HG02970 (cell line): Measurements from ENCODE around the gene TNS4.

Experiments
- ATAC-seq: cut with Tn5 transposase; IDR thresholded peaks from one replicate; pipeline ENCODE4 v1.9.1; 2021; ENCODE audit warnings: mild to moderate bottlenecking, moderate library complexity, moderate number of reproducible peaks; ENCODE audit not compliant: unreplicated experiment, low FRiP score

Gene TNS4

DNA sequence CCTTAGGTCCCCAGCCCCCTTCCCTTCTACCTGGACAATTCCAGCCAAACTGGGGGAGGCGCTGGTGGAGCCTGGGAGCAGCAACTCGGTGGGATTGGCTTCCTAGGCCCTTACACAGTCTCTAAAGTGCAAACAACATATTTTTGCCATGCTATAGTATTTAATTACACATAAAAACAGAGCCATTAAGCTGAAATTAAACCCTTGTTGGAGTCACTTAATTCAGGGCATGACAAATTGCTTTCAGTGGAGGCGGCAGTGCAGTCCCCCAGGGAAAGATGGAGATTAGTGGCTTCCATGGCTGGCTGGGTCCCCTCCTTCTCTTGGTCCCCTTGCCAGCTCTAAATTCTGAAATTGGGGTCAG lies 40.8 kb downstream of the TNS4 start:
- ATAC-seq: no peak

DNA sequence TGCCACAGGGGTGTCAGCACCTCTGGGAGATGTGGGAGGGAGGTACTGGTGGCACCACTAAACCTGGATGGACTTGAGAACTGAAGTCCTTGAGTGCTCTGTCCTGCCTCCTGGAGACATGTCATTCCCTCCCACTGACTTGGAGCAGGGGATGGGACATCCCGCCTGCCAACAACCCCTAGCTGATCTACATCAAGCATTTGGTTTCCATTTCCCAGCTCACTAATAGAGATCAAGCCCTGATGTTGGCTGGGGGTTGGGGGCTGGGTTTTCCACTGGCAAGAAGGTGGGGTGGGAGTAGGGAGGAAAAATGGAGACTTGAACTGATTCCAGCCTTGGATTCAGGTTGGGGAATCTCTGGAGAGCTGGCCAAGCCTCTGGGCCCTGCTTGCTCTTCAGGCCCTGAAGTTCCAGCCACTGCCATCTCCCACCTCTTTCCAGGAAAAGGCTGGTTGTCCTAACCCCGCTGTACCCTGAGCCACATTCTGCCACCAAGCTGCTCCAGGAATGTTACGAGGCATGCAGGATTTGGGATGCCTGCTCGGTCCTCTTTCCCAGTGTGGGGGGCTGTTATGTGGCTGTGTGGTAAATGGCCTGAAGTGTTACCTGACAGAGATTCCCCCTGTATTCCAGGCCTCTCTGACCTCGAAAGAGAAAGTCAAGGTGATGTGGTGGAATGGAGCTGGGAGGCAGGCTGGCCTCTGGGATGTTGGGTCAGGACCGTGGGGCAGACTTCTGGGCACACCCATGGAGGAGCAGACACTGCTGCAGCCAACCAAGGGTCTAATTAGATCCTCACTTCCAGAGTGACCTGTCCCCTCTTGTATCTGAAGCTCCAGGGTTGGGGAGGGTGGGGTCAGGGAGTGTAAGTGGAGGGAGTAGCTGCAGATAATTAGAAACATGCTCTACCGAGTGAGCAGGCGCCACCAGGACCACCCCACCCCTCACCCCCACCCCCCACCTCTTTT lies 41.5 kb downstream of the TNS4 start:
- no peak for ATAC-seq

GRCh38 chr17:40458851-40459482 lies 42.5 kb downstream of the TNS4 start:
- no peak for ATAC-seq

DNA sequence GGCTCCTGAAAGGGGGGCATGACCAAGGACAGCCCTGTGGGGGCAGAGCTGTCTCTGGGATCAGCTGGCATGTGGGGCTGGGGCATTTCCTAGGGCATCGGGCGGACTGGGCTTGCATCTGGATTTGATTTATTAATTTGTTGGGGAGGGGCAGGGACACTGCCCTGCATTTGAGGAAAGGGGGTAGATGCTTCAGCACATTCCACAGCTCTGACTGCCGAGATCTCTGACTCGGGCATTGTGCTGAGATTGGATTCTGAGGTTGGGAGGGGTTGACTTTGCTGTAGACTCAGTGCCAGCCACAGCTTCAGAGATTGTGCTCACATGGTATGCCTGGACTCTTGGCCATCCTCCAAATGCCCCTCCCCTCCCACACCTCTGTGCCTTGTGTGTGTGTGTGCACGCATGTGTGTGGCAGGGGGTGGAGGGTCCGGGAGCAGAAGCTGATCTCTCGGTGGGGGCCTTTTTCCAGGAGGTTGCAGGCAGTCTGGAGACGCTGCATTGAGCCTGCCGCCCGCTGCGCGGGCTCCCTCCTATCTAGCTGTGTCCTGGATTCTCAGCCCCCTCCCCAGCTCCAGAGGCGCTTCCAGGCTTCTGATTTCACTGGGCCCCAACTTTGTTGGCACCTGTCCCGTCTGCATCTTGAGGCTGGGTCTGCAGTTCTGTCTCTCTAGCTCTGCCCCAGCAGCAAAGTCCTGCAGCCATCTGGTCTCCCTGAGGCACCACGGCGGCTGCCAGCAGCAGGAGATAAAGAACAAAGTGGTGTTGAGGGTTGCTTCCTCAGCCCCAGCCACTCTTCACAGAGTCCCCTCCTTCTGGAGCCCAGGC lies 43.2 kb downstream of the TNS4 start:
- no peak for ATAC-seq

GRCh38 chr17:40457369-40457768 lies 44.1 kb downstream of the TNS4 start:
- no peak for ATAC-seq

GRCh38 chr17:40456396-40456951 lies 44.9 kb downstream of the TNS4 start:
- no peak for ATAC-seq

GRCh38 chr17:40454613-40454995 lies 46.8 kb downstream of the TNS4 start:
- ATAC-seq: no peak

DNA sequence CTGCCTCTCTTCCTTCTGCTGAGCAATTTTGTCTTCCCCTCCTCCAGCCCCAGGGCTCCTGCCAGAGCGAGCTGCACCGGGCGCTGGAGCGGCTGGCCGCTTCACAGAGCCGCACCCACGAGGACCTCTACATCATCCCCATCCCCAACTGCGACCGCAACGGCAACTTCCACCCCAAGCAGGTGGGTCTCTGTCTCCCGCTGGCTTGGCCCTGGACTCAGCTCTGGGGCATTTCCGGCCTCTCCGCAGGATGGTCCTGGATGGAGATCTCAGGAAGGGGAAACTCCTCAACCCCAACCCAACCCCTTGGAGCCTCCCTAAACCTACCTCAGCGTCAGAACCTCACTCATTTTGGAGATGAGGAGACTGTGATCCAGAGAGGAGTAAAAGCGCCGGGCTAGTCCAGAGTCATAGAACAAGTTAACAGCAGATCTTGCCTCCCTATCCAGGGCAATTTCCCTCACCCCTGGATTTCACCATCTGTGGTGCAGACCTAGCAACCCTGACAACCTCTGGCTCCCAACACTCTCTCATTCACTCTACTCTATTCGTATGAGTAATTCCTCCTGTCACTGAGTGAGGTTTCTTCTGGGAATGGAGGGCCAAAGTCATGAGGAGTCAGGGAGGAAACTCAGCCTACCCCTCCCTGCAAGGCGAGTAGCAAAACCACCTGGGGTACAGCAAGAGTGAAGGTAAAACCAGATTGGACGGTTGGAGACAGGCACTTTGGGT lies 47.4 kb downstream of the TNS4 start:
- ATAC-seq: no peak

GRCh38 chr17:40452921-40453378 lies 48.5 kb downstream of the TNS4 start:
- no peak for ATAC-seq

DNA sequence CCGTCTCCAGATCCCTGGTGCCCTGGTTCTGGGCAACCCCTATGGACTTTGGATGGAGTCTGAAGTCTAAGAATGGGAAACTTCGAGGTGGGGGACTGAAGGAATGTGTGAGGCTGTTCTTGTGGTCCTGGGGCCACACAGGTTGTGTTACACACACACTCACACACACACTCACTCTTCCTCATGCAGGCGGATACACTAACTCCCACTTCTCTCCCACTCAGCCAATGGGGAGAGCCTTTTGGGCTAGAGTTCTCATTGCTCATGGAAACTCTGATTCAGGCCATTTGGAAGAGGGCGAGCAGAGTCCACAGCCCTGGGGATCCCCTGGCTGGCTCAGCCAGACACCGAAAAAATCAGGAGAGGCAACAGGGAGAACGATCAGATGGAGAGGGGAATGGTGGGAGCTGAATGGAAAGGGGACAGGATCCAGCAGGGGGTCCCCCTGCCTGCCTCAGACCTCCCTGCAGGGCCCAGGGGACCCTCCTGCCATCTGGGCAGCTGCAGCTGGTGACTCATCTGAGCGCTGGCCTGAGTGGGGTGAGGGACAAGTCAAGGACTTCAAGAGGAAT lies 49.1 kb downstream of the TNS4 start:
- no peak for ATAC-seq

GRCh38 chr17:40451420-40451819 lies 50.0 kb downstream of the TNS4 start:
- ATAC-seq: no peak

GRCh38 chr17:40450175-40450574 lies 51.2 kb downstream of the TNS4 start:
- ATAC-seq: no peak

GRCh38 chr17:40448639-40449261 lies 52.7 kb downstream of the TNS4 start:
- no peak for ATAC-seq

DNA sequence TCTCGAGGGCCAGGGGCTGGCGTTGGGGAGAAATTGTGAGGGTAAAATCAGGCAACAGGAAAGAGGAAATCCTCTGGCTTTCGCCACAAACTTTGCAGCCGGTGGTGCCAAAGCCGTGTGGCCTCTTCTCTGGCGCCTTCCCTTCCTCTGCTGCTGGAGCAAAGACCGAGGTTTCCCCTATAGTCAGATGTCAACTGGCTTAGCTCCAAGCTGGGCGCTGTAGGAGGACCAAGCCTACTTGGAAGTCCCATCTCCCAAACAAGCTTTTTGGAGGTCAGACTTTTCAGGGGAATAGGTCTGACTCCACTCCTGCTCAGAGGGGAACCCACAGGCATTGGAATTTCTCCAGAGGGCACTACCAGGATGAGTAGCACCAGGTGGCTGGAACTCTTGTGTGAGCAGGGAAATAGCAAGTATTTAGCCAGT lies 53.2 kb downstream of the TNS4 start:
- no peak for ATAC-seq

DNA sequence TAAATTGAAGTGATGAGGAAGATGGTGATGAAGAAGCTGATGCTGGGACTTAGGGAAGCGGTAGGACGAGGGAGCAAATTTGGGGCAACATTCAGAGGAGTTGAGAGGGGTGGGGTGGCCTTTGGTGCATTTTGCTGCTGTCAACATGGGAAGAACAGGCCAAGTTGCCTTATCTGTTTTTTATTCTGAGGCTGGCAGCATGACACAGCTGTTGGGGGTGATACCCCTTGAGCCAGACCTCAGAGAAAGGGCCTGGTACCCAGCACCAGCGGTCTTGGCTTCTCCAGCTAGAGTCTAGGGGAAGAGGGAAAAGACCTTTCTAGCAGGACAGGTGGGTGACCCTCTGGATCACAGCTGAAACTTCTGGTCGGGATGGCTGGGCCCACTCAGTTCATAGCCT lies 53.6 kb downstream of the TNS4 start:
- no peak for ATAC-seq

- ATAC-seq: no peak
Observed at GRCh38 chr17:40447148-40447644, 54.2 kb downstream of the TNS4 start.

- ATAC-seq: no peak
Observed at GRCh38 chr17:40445751-40446468, 55.5 kb downstream of the TNS4 start.
